ENCODE measurements around the gene DENND2C.

Gene DENND2C

DNA sequence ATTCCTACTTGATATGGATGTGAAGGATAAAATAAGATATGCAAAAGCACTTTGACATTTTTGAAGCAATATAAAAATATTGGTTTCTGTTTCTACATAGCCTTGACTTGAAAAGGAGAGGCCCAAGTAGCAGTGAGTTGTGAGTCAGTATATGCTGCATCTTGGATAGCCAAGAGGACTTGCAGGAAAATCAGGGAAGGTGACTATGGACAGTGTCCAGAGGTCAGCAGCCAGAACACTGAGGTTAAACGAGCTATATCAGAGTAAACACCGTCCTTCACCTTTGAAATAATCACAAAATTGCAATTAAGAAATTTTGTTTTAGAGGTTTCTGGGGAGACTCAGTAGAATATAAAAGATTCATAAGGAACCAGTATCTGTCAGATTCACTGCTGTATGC is 32.1 kb upstream of the DENND2C start:
- H3K79me2 ChIP-seq (ENCODE audit: insufficient read depth, low read length) = no peaks in the 10 kb centered on the region
- TF ChIP-seq EZH2 (IDR thresholded peaks at IDR 0.05; ENCODE audit: borderline replicate concordance, low read depth, low read length, severe bottlenecking) = no peak
- DNase-seq = no peak
- ATAC-seq (ENCODE audit: insufficient read depth, low read depth) = no peak
- H4K20me1 ChIP-seq (ENCODE audit: insufficient read depth, low read length) = no peaks in the 10 kb centered on the region
- no peak overlapping the region for H3K4me2 ChIP-seq (ENCODE audit: insufficient read depth, low read length)
- no peak overlapping the region for H3K9ac ChIP-seq (ENCODE audit: low read depth, low read length)
- no peak overlapping the region for H3K4me3 ChIP-seq (ENCODE audit: low read depth in 1 of 2, low read length in 2 of 2)
- H2AFZ ChIP-seq (ENCODE audit: low read depth, low read length) = no peak overlapping the region
- peaks cover 11% of the 10 kb centered on the region; the same call in 1 of the 2 replicates for H3K36me3 ChIP-seq (ENCODE audit: insufficient read depth, low read length)
- no peaks in the 10 kb centered on the region for H3K4me1 ChIP-seq (ENCODE audit: insufficient read depth, low read length)
- H3K27ac ChIP-seq (ENCODE audit: low read length) = no peak overlapping the region
- no peaks in the 10 kb centered on the region for H3K9me3 ChIP-seq (ENCODE audit: insufficient read depth, low read length, severe bottlenecking)
- peaks cover 7% of the 10 kb centered on the region for H3K27me3 ChIP-seq (ENCODE audit: insufficient read depth, low read length, poor library complexity)

DNA sequence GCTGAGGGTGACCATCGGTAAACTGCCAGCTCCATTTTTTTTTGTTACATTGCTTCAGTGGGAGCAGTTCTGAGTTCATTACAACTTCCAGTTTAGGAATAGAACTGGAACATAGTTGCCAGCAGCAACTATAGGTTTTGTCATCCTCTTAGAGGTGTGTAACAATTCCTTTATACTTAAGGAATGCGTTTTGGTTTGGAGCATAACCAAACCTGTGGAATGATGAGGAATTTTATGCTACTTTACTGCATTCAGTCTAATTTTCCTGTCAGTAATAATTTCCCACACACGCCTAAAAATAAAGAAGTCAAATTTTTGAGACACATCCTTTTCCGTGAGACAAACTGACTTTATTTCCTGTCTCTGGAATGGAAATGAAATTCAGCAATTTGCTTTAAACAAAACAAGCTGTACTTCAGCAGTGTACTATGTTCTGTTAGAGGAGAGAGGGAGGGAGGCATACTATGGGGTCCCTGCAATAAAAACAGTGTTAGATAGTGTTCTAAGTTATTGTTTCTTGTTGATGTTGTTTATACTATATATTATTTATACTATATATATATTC is 30.3 kb upstream of the DENND2C start:
- Histone ChIP-seq H3K4me2 (ENCODE audit: insufficient read depth, low read length) (no peak overlapping the region), H3K9ac (ENCODE audit: low read depth, low read length) (no peak overlapping the region), H3K4me3 (ENCODE audit: low read depth in 1 of 2, low read length in 2 of 2) (no peak overlapping the region), H4K20me1 (ENCODE audit: insufficient read depth, low read length) (no peaks in the 10 kb centered on the region), H3K9me3 (ENCODE audit: insufficient read depth, low read length, severe bottlenecking) (no peaks in the 10 kb centered on the region), H3K27me3 (ENCODE audit: insufficient read depth, low read length, poor library complexity) (peaks cover 11% of the 10 kb centered on the region), H3K27ac (ENCODE audit: low read length) (no peak overlapping the region), H3K79me2 (ENCODE audit: insufficient read depth, low read length) (no peaks in the 10 kb centered on the region), H3K36me3 (ENCODE audit: insufficient read depth, low read length) (no peaks in the 10 kb centered on the region), H2AFZ (ENCODE audit: low read depth, low read length) (no peak overlapping the region), H3K4me1 (ENCODE audit: insufficient read depth, low read length) (no peaks in the 10 kb centered on the region)
- DNase-seq (no peak), ATAC-seq (ENCODE audit: insufficient read depth, low read depth) (no peak)
- TF ChIP-seq EZH2 (IDR thresholded peaks at IDR 0.05; ENCODE audit: borderline replicate concordance, low read depth, low read length, severe bottlenecking) = no peak

DNA sequence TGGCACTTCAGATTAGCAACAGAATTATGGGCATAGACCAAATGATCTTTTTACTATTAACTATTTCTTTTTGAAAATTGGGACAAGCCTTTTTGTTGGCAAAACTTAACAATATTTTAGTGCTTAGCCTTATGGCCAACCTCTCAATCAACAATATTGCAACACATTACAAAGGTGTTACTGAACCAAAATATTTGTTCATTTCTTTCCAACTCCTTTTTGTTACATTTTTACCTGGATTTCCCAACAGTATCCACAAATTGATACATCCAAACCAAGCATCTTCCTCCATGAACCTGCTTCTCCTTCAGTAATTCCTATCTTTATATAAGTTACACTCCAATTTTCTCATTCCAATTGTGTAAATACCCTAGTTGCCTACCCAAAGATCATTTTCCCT is 27.0 kb upstream of the DENND2C start:
- Histone ChIP-seq H3K4me2 (ENCODE audit: insufficient read depth, low read length) (no peak overlapping the region), H3K79me2 (ENCODE audit: insufficient read depth, low read length) (no peaks in the 10 kb centered on the region), H3K9me3 (ENCODE audit: insufficient read depth, low read length, severe bottlenecking) (no peaks in the 10 kb centered on the region), H3K36me3 (ENCODE audit: insufficient read depth, low read length) (no peaks in the 10 kb centered on the region), H3K9ac (ENCODE audit: low read depth, low read length) (no peak overlapping the region), H2AFZ (ENCODE audit: low read depth, low read length) (no peak overlapping the region), H4K20me1 (ENCODE audit: insufficient read depth, low read length) (no peaks in the 10 kb centered on the region), H3K4me1 (ENCODE audit: insufficient read depth, low read length) (no peaks in the 10 kb centered on the region), H3K27ac (ENCODE audit: low read length) (no peak overlapping the region), H3K27me3 (ENCODE audit: insufficient read depth, low read length, poor library complexity) (peaks cover 11% of the 10 kb centered on the region), H3K4me3 (ENCODE audit: low read depth in 1 of 2, low read length in 2 of 2) (no peak overlapping the region)
- TF ChIP-seq EZH2 (IDR thresholded peaks at IDR 0.05; ENCODE audit: borderline replicate concordance, low read depth, low read length, severe bottlenecking) = no peak
- TF ChIP-seq, protein P1, sequence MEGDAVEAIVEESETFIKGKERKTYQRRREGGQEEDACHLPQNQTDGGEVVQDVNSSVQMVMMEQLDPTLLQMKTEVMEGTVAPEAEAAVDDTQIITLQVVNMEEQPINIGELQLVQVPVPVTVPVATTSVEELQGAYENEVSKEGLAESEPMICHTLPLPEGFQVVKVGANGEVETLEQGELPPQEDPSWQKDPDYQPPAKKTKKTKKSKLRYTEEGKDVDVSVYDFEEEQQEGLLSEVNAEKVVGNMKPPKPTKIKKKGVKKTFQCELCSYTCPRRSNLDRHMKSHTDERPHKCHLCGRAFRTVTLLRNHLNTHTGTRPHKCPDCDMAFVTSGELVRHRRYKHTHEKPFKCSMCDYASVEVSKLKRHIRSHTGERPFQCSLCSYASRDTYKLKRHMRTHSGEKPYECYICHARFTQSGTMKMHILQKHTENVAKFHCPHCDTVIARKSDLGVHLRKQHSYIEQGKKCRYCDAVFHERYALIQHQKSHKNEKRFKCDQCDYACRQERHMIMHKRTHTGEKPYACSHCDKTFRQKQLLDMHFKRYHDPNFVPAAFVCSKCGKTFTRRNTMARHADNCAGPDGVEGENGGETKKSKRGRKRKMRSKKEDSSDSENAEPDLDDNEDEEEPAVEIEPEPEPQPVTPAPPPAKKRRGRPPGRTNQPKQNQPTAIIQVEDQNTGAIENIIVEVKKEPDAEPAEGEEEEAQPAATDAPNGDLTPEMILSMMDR (IDR thresholded peaks at IDR 0.05; ENCODE audit: borderline replicate concordance, extremely low read depth, low read length, poor library complexity, severe bottlenecking) = no peak
- ATAC-seq (ENCODE audit: insufficient read depth, low read depth) (no peak), DNase-seq (no peak)

DNA sequence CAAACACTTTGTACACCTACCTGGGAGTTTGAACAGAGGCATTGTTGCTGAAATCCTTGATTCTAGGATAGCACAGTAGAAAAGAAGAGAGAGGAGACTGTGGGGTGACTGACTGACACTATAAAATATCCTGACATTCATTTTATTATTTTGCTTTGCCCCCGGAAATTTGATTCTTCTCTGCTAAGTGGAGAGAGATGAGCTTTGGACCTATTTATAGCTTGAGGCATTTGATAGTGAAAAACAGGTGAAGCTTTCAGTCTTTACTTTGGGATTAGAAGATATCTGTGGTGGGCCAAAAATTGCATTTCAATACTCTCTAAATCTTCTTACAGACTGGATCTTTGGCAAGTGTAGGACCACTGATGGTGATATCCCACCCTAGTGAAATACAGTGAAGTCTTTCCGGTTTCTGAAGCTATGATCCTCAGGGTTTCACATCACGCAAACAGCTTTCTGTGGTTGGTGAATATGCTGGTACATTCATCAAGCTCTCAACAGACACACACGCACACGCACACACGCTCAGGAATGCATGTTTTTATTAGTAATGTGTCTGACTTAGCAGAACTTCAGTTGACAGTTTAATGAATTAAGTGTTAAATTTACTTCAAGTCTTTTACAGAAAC is 25.7 kb upstream of the DENND2C start, which contains the start of gene AMPD1:
Gene AMPD1, minus strand, starts transcription at position 117 of the 629 bp plus-strand sequence. Its CDS starts 75 bp downstream, at position 42.
- no peak within 1 kb of the TSS for H2AFZ ChIP-seq (ENCODE audit: low read depth, low read length)

More for the DNA sequence above, 25.7 kb upstream of the DENND2C start, which contains the start of gene AMPD1:
- DNase-seq = no peak
- no peak within 1 kb of the TSS for H3K27ac ChIP-seq (ENCODE audit: low read length)
- H3K79me2 ChIP-seq (ENCODE audit: insufficient read depth, low read length) = no peaks in the 10 kb centered on the region
- H3K4me1 ChIP-seq (ENCODE audit: insufficient read depth, low read length) = no peaks in the 10 kb centered on the region
- no peaks in the 10 kb centered on the region for H3K9me3 ChIP-seq (ENCODE audit: insufficient read depth, low read length, severe bottlenecking)
- no peak within 1 kb of the TSS for H3K4me3 ChIP-seq (ENCODE audit: low read depth in 1 of 2, low read length in 2 of 2)
- no peak within 1 kb of the TSS for H3K4me2 ChIP-seq (ENCODE audit: insufficient read depth, low read length)
- no peaks in the 10 kb centered on the region for H3K36me3 ChIP-seq (ENCODE audit: insufficient read depth, low read length)
- TF ChIP-seq, protein P1 (IDR thresholded peaks at IDR 0.05; ENCODE audit: borderline replicate concordance, extremely low read depth, low read length, poor library complexity, severe bottlenecking) = no peak
- no peak for TF ChIP-seq EZH2 (IDR thresholded peaks at IDR 0.05; ENCODE audit: borderline replicate concordance, low read depth, low read length, severe bottlenecking)
- H3K27me3 ChIP-seq (ENCODE audit: insufficient read depth, low read length, poor library complexity) = peaks cover 11% of the 10 kb centered on the region
- no peak within 1 kb of the TSS for H3K9ac ChIP-seq (ENCODE audit: low read depth, low read length)
- no peaks in the 10 kb centered on the region for H4K20me1 ChIP-seq (ENCODE audit: insufficient read depth, low read length)
- ATAC-seq (ENCODE audit: insufficient read depth, low read depth) = no peak

Data from DND-41 (cell line).